GM23248 (cell line): ENCODE results near the gene RAD51B.

Experiments
- EZH2 ChIP-seq: fragments of 200-600 bp; sonication (generic); IDR thresholded peaks from 2 replicates; pipeline ENCODE4 v1.6.1; 2018; ENCODE audit warnings: antibody characterized with exemption, mild to moderate bottlenecking; ENCODE audit not compliant: insufficient read depth, poor library complexity, severe bottlenecking
- EZH2phosphoT487 ChIP-seq: fragments of 200-600 bp; sonication (generic); IDR thresholded peaks from 2 replicates; pipeline ENCODE4 v1.6.1; 2018; ENCODE audit warnings: antibody characterized with exemption, moderate library complexity, mild to moderate bottlenecking, low read depth; ENCODE audit not compliant: insufficient read depth

DNA sequence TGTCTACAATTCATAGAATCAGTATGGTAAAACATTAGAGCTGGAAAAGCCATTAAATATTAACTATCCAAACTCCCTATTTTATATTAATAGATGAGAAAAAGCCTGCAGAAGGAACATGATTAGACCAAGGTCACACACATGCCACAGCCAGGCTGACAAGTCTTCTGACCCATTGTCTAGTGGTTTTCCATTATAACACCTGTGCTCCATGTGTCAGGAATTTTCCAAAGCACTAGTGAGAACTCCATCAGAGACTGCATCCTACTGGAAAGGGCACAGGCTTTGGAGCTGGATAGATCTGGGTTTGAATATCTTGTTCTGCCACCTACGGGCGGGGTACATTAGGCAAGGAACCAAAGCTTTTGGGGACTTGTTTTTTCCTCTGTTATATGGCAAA lies 325.5 kb downstream of the RAD51B start:
- TF ChIP-seq EZH2 (no peak), EZH2phosphoT487 (no peak)
